SJCRH30 (cell line): Measurements from ENCODE around the gene CBFB. TPM values are rescaled to one million over a fixed set of nuclear protein-coding genes. Genes with fewer than 3 reads are reported as not detected.

Source experiments
- DNase-seq, 2 experiments: peaks; one replicate each; pipeline ENCODE4 v3.0.0-alpha.2; 2015 to 2020
- H3K27ac ChIP-seq: fragments of 250-450 bp; sonication (Bioruptor Pico); 2 replicates; pipeline ENCODE4 v1.5.1; 2020; ENCODE audit warnings: mild to moderate bottlenecking, moderate library complexity
- H3K27me3 ChIP-seq: fragments of 250-450 bp; sonication (Bioruptor Pico); 2 replicates; pipeline ENCODE4 v1.5.1; 2020; ENCODE audit warnings: mild to moderate bottlenecking, moderate library complexity
- H3K36me3 ChIP-seq: fragments of 250-450 bp; sonication (Bioruptor Pico); 2 replicates; pipeline ENCODE4 v1.5.1; 2020; ENCODE audit warnings: mild to moderate bottlenecking, moderate library complexity
- H3K4me1 ChIP-seq: fragments of 250-450 bp; sonication (Bioruptor Pico); 2 replicates; pipeline ENCODE4 v1.5.1; 2020; ENCODE audit warnings: mild to moderate bottlenecking, moderate library complexity
- H3K4me3 ChIP-seq: fragments of 250-450 bp; sonication (Bioruptor Pico); 2 replicates; pipeline ENCODE4 v1.5.1; 2020; ENCODE audit warnings: mild to moderate bottlenecking, moderate library complexity
- H3K9me3 ChIP-seq: fragments of 250-450 bp; sonication (Bioruptor Pico); replicated peaks from 2 replicates; pipeline ENCODE4 v1.5.1; 2020; ENCODE audit warnings: mild to moderate bottlenecking, moderate library complexity
- total RNA-seq: library from RNA; depleted of rRNA; stranded (reverse); fragments of >200 nt; shearing (Covaris generic); gene quantifications from 2 replicates; pipeline ENCODE4 v1.2.3, GENCODE V29; 2014

The CBFB gene
- total RNA-seq, 1 experiment from 2014 or later, result 151 TPM

- no peak overlapping the region for H3K27ac ChIP-seq
- no peak for DNase-seq
- no peaks in the 10 kb centered on the region for H3K9me3 ChIP-seq
- H3K4me1 ChIP-seq, result no peaks in the 10 kb centered on the region
- no peak overlapping the region for H3K4me3 ChIP-seq
- peaks cover 77% of the 10 kb centered on the region for H3K36me3 ChIP-seq
- no peaks in the 10 kb centered on the region for H3K27me3 ChIP-seq
Measured at GRCh38 chr16:67137605-67138004, 108.7 kb downstream of the CBFB start.

GRCh38 chr16:67141391-67141790 lies 112.4 kb downstream of the CBFB start:
- Histone ChIP-seq H3K27me3 (no peaks in the 10 kb centered on the region), H3K4me3 (no peak overlapping the region), H3K4me1 (no peaks in the 10 kb centered on the region), H3K27ac (no peak overlapping the region), H3K36me3 (peaks cover 78% of the 10 kb centered on the region), H3K9me3 (no peaks in the 10 kb centered on the region)
- DNase-seq, result no peak

- Histone ChIP-seq H3K4me3 (no peak overlapping the region), H3K4me1 (no peaks in the 10 kb centered on the region), H3K9me3 (no peaks in the 10 kb centered on the region), H3K27me3 (no peaks in the 10 kb centered on the region), H3K27ac (no peak overlapping the region), H3K36me3 (peaks cover 73% of the 10 kb centered on the region)
- no peak for DNase-seq
Measured at GRCh38 chr16:67142342-67142741, 113.4 kb downstream of the CBFB start.

GRCh38 chr16:67144943-67145342 lies 116.0 kb downstream of the CBFB start:
- Histone ChIP-seq H3K27ac (no peak overlapping the region), H3K4me1 (no peaks in the 10 kb centered on the region), H3K36me3 (peaks cover 59% of the 10 kb centered on the region), H3K27me3 (no peaks in the 10 kb centered on the region), H3K4me3 (no peak overlapping the region), H3K9me3 (no peaks in the 10 kb centered on the region)
- no peak for DNase-seq

DNA sequence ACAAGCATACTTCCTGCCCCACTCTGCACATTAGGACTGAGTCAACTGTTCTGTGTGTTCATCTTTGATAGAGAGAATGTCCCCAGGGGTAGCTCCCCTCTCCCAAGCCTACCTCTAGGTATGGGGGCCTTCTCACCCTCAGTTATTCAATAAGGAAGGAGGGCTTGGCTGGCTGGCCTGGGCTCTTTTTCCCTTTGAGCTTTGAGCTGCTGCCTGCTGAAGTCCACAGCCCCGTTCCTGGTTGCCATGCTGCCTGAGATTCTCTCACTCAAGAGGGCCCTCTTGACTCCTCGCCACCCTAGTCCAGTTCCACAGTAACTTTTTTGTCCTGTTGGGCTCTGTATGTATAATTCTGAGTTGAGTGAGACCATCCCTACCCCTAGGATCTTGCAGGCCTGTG lies 116.8 kb downstream of the CBFB start:
- peaks cover 51% of the 10 kb centered on the region for H3K36me3 ChIP-seq
- DNase-seq, result no peak
- no peaks in the 10 kb centered on the region for H3K9me3 ChIP-seq
- no peak overlapping the region for H3K4me3 ChIP-seq
- no peak overlapping the region for H3K27ac ChIP-seq
- H3K27me3 ChIP-seq, result no peaks in the 10 kb centered on the region
- no peaks in the 10 kb centered on the region for H3K4me1 ChIP-seq

GRCh38 chr16:67146523-67147357 lies 117.8 kb downstream of the CBFB start:
- Histone ChIP-seq H3K4me1 (peaks cover 3% of the 10 kb centered on the region; the same call in 1 of the 2 replicates), H3K27me3 (no peaks in the 10 kb centered on the region), H3K36me3 (peaks cover 44% of the 10 kb centered on the region), H3K9me3 (no peaks in the 10 kb centered on the region), H3K4me3 (no peak overlapping the region), H3K27ac (no peak overlapping the region)
- DNase-seq, result no peak

DNA sequence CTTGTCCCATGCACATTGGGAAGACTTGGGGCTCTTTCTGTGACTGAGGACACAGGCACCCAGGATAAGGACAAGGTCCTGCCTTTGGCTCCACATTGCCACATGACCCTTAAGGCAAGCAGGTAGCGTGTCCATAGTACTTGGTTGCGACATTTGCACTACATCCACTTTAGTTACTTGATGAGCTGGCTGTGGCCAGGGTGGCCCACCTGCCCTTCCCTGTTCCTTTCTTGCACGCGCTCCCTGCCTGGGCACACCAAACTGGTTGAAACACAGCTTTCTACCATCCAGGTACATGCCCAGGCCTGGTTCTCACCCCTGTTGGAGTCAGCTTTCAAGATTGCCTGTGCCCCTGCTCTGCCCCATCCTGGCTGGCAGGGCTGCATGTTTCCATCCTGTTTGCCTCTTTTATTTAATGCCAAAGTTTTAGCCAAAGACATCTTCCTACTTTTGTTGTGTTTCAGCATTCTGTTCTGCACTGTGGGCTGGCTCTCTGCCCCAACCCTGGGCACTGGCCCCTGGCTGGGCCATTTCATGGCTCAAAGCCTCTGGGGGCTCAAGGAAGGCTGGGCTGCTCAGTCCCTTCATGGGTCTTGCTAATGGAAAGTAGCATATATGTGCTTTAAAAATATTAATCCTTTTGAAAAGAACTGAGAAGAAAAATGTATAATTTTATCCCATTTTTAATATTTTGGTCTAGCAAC lies 118.6 kb downstream of the CBFB start:
- H3K36me3 ChIP-seq, result peaks cover 41% of the 10 kb centered on the region
- no peak for DNase-seq
- H3K27ac ChIP-seq, result no peak overlapping the region
- no peaks in the 10 kb centered on the region for H3K9me3 ChIP-seq
- H3K4me1 ChIP-seq, result peaks cover 6% of the 10 kb centered on the region; the same call in 1 of the 2 replicates
- H3K27me3 ChIP-seq, result no peaks in the 10 kb centered on the region
- no peak overlapping the region for H3K4me3 ChIP-seq

GRCh38 chr16:67148221-67148620 lies 119.3 kb downstream of the CBFB start:
- H3K36me3 ChIP-seq, result peaks cover 34% of the 10 kb centered on the region
- H3K9me3 ChIP-seq, result no peaks in the 10 kb centered on the region
- no peaks in the 10 kb centered on the region for H3K27me3 ChIP-seq
- H3K27ac ChIP-seq, result no peak overlapping the region
- no peak overlapping the region for H3K4me3 ChIP-seq
- DNase-seq, result no peak
- H3K4me1 ChIP-seq, result peaks cover 6% of the 10 kb centered on the region; the same call in 1 of the 2 replicates

DNA sequence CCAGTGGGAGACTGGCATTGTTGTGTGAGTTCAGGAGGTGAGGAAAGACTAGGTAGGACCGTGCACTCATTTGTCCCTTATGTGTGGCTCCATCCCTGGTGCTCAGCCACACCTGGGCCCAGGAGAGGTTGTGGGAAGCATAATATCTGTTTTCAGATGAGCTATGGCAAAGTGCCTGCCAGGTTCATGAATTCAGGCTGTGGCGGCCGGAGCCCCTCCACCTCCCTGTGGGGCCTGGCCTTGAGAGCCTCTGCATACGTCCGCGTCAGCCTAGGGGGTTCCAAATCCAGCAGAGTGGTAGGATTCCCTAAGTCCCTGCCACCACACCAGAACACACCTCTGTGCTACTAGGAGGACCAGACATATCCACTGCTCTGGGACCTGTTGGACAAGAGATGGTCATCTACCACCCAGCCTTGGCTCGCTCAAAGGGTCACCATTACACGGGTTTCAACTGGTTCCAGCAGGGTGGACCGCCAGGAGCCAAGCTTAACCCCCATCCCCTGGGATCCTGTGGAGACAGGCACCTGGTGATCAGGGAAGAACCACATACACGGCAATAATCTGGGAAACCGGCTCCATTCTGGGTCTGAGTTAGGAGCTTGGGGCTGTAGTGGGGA lies 119.8 kb downstream of the CBFB start:
- Histone ChIP-seq H3K4me3 (no peak overlapping the region), H3K4me1 (peaks cover 6% of the 10 kb centered on the region; the same call in 1 of the 2 replicates), H3K27me3 (no peaks in the 10 kb centered on the region), H3K9me3 (no peaks in the 10 kb centered on the region), H3K36me3 (peaks cover 30% of the 10 kb centered on the region), H3K27ac (no peak overlapping the region)
- no peak for DNase-seq

- H3K4me3 ChIP-seq, result no peak overlapping the region
Measured at GRCh38 chr16:67149276-67150046, 120.5 kb downstream of the CBFB start.

GRCh38 chr16:67150047-67150832 lies 121.3 kb downstream of the CBFB start:
- peak in 1 of 2 experiments; percentile 61 for DNase-seq
- H3K9me3 ChIP-seq, result no peaks in the 10 kb centered on the region
- H3K27ac ChIP-seq, result peak overlapping the region; percentile 71
- H3K27me3 ChIP-seq, result no peaks in the 10 kb centered on the region
- H3K4me1 ChIP-seq, result peaks cover 6% of the 10 kb centered on the region; the same call in 1 of the 2 replicates
- H3K4me3 ChIP-seq, result peak overlapping the region; percentile 67
- peaks cover 22% of the 10 kb centered on the region; the same call in 1 of the 2 replicates for H3K36me3 ChIP-seq

More at GRCh38 chr16:67149276-67150046, 120.5 kb downstream of the CBFB start:
- H3K9me3 ChIP-seq, result no peaks in the 10 kb centered on the region
- no peaks in the 10 kb centered on the region for H3K27me3 ChIP-seq
- no peak overlapping the region for H3K27ac ChIP-seq
- DNase-seq, result no peak
- peaks cover 25% of the 10 kb centered on the region; the same call in 1 of the 2 replicates for H3K36me3 ChIP-seq
- H3K4me1 ChIP-seq, result peaks cover 6% of the 10 kb centered on the region; the same call in 1 of the 2 replicates
